Right lobe of liver (tissue), 6 donors: ENCODE measurements around the gene EFCAB12. TPM values are rescaled to one million over a fixed set of nuclear protein-coding genes. Genes with fewer than 3 reads are reported as not detected.
"Not testable (repeated sequence)": the region's sequence is repeated elsewhere in the genome, so short reads cannot be mapped to it uniquely, and the experiment has no call there.

Source experiments
- ATAC-seq, 4 donors: fragments of 200-7000 bp; cut with Tn5 transposase; one replicate each; pipeline ENCODE4 v1.9.1; 2020; ENCODE audit warnings: mild to moderate bottlenecking in 4 of 4, moderate library complexity in 4 of 4
- DNase-seq, 3 donors: peaks; one replicate each; pipeline ENCODE4 v3.0.0-alpha.2; 2020
- H3K27ac ChIP-seq, 3 donors: fragments of 200-600 bp; one replicate each; pipeline ENCODE4 v1.8.0; 2022
- H3K27me3 ChIP-seq, 2 donors: fragments of 200-600 bp; one replicate each; pipeline ENCODE4 v1.8.0; 2022
- H3K36me3 ChIP-seq, 4 donors: fragments of 200-600 bp; sonication (generic) in 1 of 4; one replicate each; pipeline versions ENCODE4 v1.5.1 to v1.8.0; 2017 to 2022; ENCODE audit warnings: control low read depth in 1 of 4
- H3K4me1 ChIP-seq, 4 donors: fragments of 200-600 bp; sonication (generic) in 1 of 4; one replicate each; pipeline versions ENCODE4 v1.5.1 to v1.8.0; 2017 to 2022; ENCODE audit warnings: control low read depth in 1 of 4
- H3K4me3 ChIP-seq, 3 donors: fragments of 200-600 bp; one replicate each; pipeline ENCODE4 v1.8.0; 2022
- H3K9me3 ChIP-seq, 4 donors: fragments of 200-600 bp; sonication (generic) in 1 of 4; one replicate each; pipeline versions ENCODE4 v1.5.1 to v1.8.0; 2017 to 2022; ENCODE audit warnings: control low read depth in 1 of 4
- CTCF ChIP-seq, 4 donors: fragments of 200-600 bp in 3 of 4; fragments of 450-650 bp in 1 of 4; IDR thresholded peaks; one replicate each; pipeline versions ENCODE4 v1.5.1 to v1.8.0; 2016 to 2022; ENCODE audit warnings: antibody characterized with exemption in 4 of 4, mild to moderate bottlenecking in 2 of 4
- POLR2A ChIP-seq: fragments of 450-650 bp; IDR thresholded peaks from one replicate; pipeline ENCODE4 v1.6.1; 2017; ENCODE audit warnings: antibody characterized with exemption, mild to moderate bottlenecking
- WGBS: methylation state at CpG from one replicate; pipeline ENCODE4 v1.1.6; 2018; ENCODE audit warnings: low coverage, low lambda C conversion rate; ENCODE audit not compliant: insufficient coverage; ENCODE audit errors: missing lambda C conversion rate; 5-methylcytosine and 5-hydroxymethylcytosine counted together
- intact Hi-C, 2 donors: fragments of 100-400 bp; cut with DNase I; formaldehyde crosslinking; loops; one replicate each; pipeline versions ENCODE4 v1.11.2 to v1.14.1; 2022
- total RNA-seq, 6 experiments: library from RNA; depleted of rRNA in 2 of 6; stranded (reverse); fragments of >200 nt in 2 of 6; fragmentation: NEBNext Ultra II Directional in 3 of 6; extraction: Animal tissue kit (Norgen Biotek cat#: 25700) in 3 of 6; gene quantifications; one replicate each; pipeline versions ENCODE4 v1.1.0 to v1.2.4, GENCODE V29; 2016 to 2023
- donor health status: DM: no; HTN: yes; CAD: no.
- donor health status: DM: no; HTN: no; CAD: no.
- donor health status: DM: no; HTN: no; CAD: no.
- donor health status: DM: no; HTN: yes; CAD: no.
- donor health status: DM: no; HTN: yes; CAD: no.

EFCAB12 gene
- total RNA-seq, 6 experiments from 2014 or later: 0.26 to 4.7 (median 2.0) TPM

- no peak for ATAC-seq
- Histone ChIP-seq H3K36me3 (no peaks in the 10 kb centered on the region), H3K4me1 (peaks cover 0 to 19% (median 5%) of the 10 kb centered on the region in 4 donors), H3K27ac (no peak overlapping the region), H3K4me3 (no peak overlapping the region), H3K9me3 (no peaks in the 10 kb centered on the region), H3K27me3 (no peaks in the 10 kb centered on the region)
- no peak for DNase-seq
- 67% methylated on average over 1 of the region's 6 CpGs for WGBS
- intact Hi-C loops: no loop called here
- TF ChIP-seq POLR2A: no peak
- no peak for TF ChIP-seq CTCF (IDR thresholded peaks at IDR 0.05)
Measured at GRCh38 chr3:129415830-129416229, 12.6 kb downstream of the EFCAB12 start.

- H3K27me3 ChIP-seq: no peaks in the 10 kb centered on the region
- no peak for TF ChIP-seq POLR2A
- no peak for TF ChIP-seq CTCF (IDR thresholded peaks at IDR 0.05)
- 73% methylated on average over 2 of the region's 3 CpGs for WGBS
- peak in 1 of 3 donors; percentile 15 for DNase-seq
- intact Hi-C loops: no loop called here
- no peak for ATAC-seq
- H3K27ac ChIP-seq: no peak overlapping the region
- no peak overlapping the region for H3K4me3 ChIP-seq
- peaks cover 0 to 19% (median 5%) of the 10 kb centered on the region in 4 donors for H3K4me1 ChIP-seq
- no peaks in the 10 kb centered on the region for H3K36me3 ChIP-seq
- no peaks in the 10 kb centered on the region for H3K9me3 ChIP-seq
Measured at GRCh38 chr3:129415378-129415777, 13.1 kb downstream of the EFCAB12 start.

GRCh38 chr3:129413687-129414506 lies 14.5 kb downstream of the EFCAB12 start:
- WGBS: 41% methylated on average over 4 of the region's 4 CpGs
- Histone ChIP-seq H3K27ac (peak overlapping the region; percentile 80 to 94 (median 91)), H3K36me3 (no peaks in the 10 kb centered on the region), H3K4me1 (peaks cover 0 to 19% (median 4%) of the 10 kb centered on the region in 4 donors), H3K4me3 (no peak overlapping the region), H3K9me3 (no peaks in the 10 kb centered on the region), H3K27me3 (no peaks in the 10 kb centered on the region)
- ATAC-seq: peak; percentile 86 to 91 (median 88)
- DNase-seq: peak in 1 of 3 donors; percentile 36
- no peak for TF ChIP-seq CTCF (IDR thresholded peaks at IDR 0.05)
- TF ChIP-seq POLR2A: peak; percentile 63
- intact Hi-C loops: no loop called here

- Histone ChIP-seq H3K27ac (peak overlapping the region; percentile 59 to 91 (median 80)), H3K4me1 (peaks cover 0 to 13% (median 2%) of the 10 kb centered on the region in 4 donors)
- 48% methylated on average over 3 of the region's 3 CpGs for WGBS
- DNase-seq, H3K36me3 ChIP-seq, intact Hi-C loops, H3K4me3 ChIP-seq, H3K9me3 ChIP-seq, H3K27me3 ChIP-seq, ATAC-seq: not testable (repeated sequence)
Measured at GRCh38 chr3:129413238-129413637, 15.2 kb downstream of the EFCAB12 start.

GRCh38 chr3:129412542-129413198 lies 15.8 kb downstream of the EFCAB12 start:
- Histone ChIP-seq H3K36me3 (no peaks in the 10 kb centered on the region), H3K4me1 (peaks cover 0 to 12% (median 2%) of the 10 kb centered on the region in 4 donors), H3K4me3 (no peak overlapping the region), H3K27ac (peak overlapping the region; percentile 59 to 91 (median 80)), H3K27me3 (no peaks in the 10 kb centered on the region), H3K9me3 (no peaks in the 10 kb centered on the region)
- TF ChIP-seq CTCF (IDR thresholded peaks at IDR 0.05): no peak
- TF ChIP-seq POLR2A: no peak
- DNase-seq: no peak
- no peak for ATAC-seq
- 74% methylated on average over 3 of the region's 6 CpGs for WGBS
- intact Hi-C loops: no loop called here
